Panc1 (cell line): ENCODE results near the gene NUFIP1. TPM values are rescaled to one million over a fixed set of nuclear protein-coding genes. Genes with fewer than 3 reads are reported as not detected.

Experiments
- ATAC-seq: fragments of 200-7000 bp; cut with Tn5 transposase; 2 replicates; pipeline ENCODE4 v1.9.1; 2020; ENCODE audit warnings: mild to moderate bottlenecking, moderate library complexity
- BruUV-seq: library from RNA; stranded (reverse); fragments of 400-500 nt; replicated peaks from 2 replicates; lab custom pipeline; 2021; lab: Mats Ljungman, UMichigan
- CTCF ChIA-PET: fragments of 300-600 bp; sonication (Branson Sonifier 250); formaldehyde crosslinking; loops from one replicate; lab custom pipeline; 2022; ENCODE audit warnings: antibody characterized with exemption; lab: Charles Lee
- POLR2A ChIA-PET: fragments of 300-600 bp; sonication (Branson Sonifier 250); formaldehyde crosslinking; loops from one replicate; lab custom pipeline; 2022; ENCODE audit warnings: antibody characterized with exemption; lab: Charles Lee
- DNase-seq: peaks from one replicate; pipeline ENCODE4 v3.0.0-alpha.2; 2010; ENCODE audit warnings: low read depth, low spot score
- H3K27ac ChIP-seq: 2 replicates; pipeline ENCODE4 v1.5.1; 2011; ENCODE audit warnings: mild to moderate bottlenecking, low read length, inconsistent platforms
- H3K27me3 ChIP-seq: fragments of 200-500 bp; sonication (Bioruptor generic); 2 replicates; pipeline ENCODE4 v1.6.0; 2014; ENCODE audit warnings: low read length, inconsistent platforms; ENCODE audit not compliant: control insufficient read depth, insufficient read depth
- H3K36me3 ChIP-seq: fragments of 200-500 bp; sonication (Bioruptor generic); 2 replicates; pipeline ENCODE4 v1.5.1; 2014; ENCODE audit warnings: inconsistent platforms, mild to moderate bottlenecking, low read length, moderate library complexity; ENCODE audit not compliant: control insufficient read depth, insufficient read depth
- H3K4me1 ChIP-seq: 2 replicates; pipeline ENCODE4 v1.5.1; 2011; ENCODE audit warnings: inconsistent platforms, mild to moderate bottlenecking, low read length, moderate library complexity; ENCODE audit not compliant: control insufficient read depth, insufficient read depth
- H3K4me3 ChIP-seq, 2 experiments: 2 replicates each; pipeline ENCODE4 v1.5.1; 2011 to 2012; ENCODE audit warnings: low read depth in 2 of 2, low read length in 2 of 2, mild to moderate bottlenecking in 2 of 2, inconsistent platforms in 1 of 2, moderate library complexity in 1 of 2
- H3K9me3 ChIP-seq: fragments of 200-500 bp; sonication (Bioruptor generic); 2 replicates; pipeline ENCODE4 v1.5.1; 2014; ENCODE audit warnings: low read depth, mild to moderate bottlenecking, inconsistent platforms, low read length, moderate library complexity; ENCODE audit not compliant: control insufficient read depth, insufficient read depth
- POLR2AphosphoS5 ChIP-seq: IDR thresholded peaks from 2 replicates; pipeline ENCODE4 v1.6.1; 2012; ENCODE audit warnings: mild to moderate bottlenecking, low read depth, low read length, moderate library complexity
- SIN3A ChIP-seq: IDR thresholded peaks from 2 replicates; pipeline ENCODE4 v1.6.1; 2012; ENCODE audit warnings: low read depth, mild to moderate bottlenecking, low read length, moderate library complexity, borderline replicate concordance; ENCODE audit not compliant: insufficient read depth
- TCF7L2 ChIP-seq: IDR thresholded peaks from 2 replicates; pipeline ENCODE4 v1.6.1; 2011; ENCODE audit warnings: mild to moderate bottlenecking, low read depth, low read length, inconsistent platforms
- in situ Hi-C: cut with HindIII; loops from 2 replicates; pipeline ENCODE4 v1.10.0; 2016; ENCODE audit warnings: low sequenced_read_pairs, low pct_unique_long_range_greater_than_20kb
- intact Hi-C: fragments of 100-400 bp; cut with micrococcal nuclease; formaldehyde crosslinking; loops from one replicate; pipeline ENCODE4 v1.10.0; 2022; ENCODE audit not compliant: unreplicated experiment
- total RNA-seq: library from RNA; stranded (reverse); gene quantifications from one replicate; pipeline ENCODE4 v1.2.1, GENCODE V29; 2021; ENCODE audit not compliant: unreplicated experiment
- TF ChIP-seq, protein P1 (sequence below): fragments of 450-650 bp; IDR thresholded peaks from 2 replicates; pipeline ENCODE4 v1.5.1; 2017; ENCODE audit warnings: mild to moderate bottlenecking
- TF ChIP-seq, protein P2 (sequence below), 2 experiments: IDR thresholded peaks; 2 replicates each; pipeline ENCODE4 v1.6.1; 2011 to 2012; ENCODE audit warnings: low read depth in 2 of 2, control low read depth in 1 of 2, low read length in 1 of 2, mild to moderate bottlenecking in 1 of 2, moderate library complexity in 1 of 2; ENCODE audit not compliant: insufficient read depth in 1 of 2

NUFIP1 gene
- total RNA-seq, 1 experiment from 2014 or later = 6.6 TPM

DNA sequence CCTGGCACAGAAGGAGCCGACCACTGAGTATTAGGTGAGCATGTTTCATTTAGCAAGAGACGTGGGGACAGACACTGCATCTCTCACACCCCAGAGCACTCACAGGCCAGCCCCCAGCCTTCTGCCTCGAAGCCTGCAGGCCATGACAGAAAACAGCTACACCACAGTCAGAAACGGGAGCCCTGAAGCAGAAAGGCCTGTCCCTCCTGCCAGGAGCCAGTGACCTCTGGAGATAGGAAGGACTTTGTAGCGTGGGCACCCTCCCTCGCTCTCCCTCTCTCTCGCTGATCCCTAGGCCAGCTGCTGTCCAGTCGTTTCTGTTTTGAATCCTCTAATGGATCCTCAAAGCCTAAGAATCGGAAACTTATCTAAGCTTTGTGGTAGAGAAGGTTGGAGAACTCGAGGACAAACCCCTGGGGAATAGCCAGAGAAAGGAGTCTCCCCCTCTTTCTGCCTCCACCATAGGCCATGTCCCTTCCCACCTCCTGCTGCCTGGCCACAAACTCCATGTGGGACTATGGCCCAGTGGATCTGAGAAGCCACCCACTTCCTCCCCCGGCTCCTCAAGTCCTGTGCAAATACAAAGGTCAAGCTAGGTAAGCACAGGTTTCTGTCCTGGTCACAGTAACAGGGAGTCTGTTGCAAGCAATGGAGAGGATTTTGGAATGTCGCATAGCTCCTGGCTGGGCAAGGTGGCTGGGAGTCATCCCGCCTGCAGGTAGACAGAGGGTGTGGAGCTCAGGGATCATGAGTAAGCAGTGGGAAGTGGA lies 95.1 kb downstream of the NUFIP1 start:
- Histone ChIP-seq H3K36me3 (no peaks in the 10 kb centered on the region), H3K27me3 (no peaks in the 10 kb centered on the region), H3K4me1 (no peaks in the 10 kb centered on the region), H3K27ac (no peak overlapping the region), H3K4me3 (no peak overlapping the region), H3K9me3 (no peaks in the 10 kb centered on the region)
- POLR2A ChIA-PET = interaction anchor here (0.6 kb wide), 1 partner anchor 131 kb away, joined by 6 read pairs; no protein-coding TSS in a partner anchor
- TF ChIP-seq SIN3A (no peak), TCF7L2 (no peak), POLR2AphosphoS5 (no peak)
- TF ChIP-seq, protein P1, sequence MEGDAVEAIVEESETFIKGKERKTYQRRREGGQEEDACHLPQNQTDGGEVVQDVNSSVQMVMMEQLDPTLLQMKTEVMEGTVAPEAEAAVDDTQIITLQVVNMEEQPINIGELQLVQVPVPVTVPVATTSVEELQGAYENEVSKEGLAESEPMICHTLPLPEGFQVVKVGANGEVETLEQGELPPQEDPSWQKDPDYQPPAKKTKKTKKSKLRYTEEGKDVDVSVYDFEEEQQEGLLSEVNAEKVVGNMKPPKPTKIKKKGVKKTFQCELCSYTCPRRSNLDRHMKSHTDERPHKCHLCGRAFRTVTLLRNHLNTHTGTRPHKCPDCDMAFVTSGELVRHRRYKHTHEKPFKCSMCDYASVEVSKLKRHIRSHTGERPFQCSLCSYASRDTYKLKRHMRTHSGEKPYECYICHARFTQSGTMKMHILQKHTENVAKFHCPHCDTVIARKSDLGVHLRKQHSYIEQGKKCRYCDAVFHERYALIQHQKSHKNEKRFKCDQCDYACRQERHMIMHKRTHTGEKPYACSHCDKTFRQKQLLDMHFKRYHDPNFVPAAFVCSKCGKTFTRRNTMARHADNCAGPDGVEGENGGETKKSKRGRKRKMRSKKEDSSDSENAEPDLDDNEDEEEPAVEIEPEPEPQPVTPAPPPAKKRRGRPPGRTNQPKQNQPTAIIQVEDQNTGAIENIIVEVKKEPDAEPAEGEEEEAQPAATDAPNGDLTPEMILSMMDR = no peak
- TF ChIP-seq, protein P2, sequence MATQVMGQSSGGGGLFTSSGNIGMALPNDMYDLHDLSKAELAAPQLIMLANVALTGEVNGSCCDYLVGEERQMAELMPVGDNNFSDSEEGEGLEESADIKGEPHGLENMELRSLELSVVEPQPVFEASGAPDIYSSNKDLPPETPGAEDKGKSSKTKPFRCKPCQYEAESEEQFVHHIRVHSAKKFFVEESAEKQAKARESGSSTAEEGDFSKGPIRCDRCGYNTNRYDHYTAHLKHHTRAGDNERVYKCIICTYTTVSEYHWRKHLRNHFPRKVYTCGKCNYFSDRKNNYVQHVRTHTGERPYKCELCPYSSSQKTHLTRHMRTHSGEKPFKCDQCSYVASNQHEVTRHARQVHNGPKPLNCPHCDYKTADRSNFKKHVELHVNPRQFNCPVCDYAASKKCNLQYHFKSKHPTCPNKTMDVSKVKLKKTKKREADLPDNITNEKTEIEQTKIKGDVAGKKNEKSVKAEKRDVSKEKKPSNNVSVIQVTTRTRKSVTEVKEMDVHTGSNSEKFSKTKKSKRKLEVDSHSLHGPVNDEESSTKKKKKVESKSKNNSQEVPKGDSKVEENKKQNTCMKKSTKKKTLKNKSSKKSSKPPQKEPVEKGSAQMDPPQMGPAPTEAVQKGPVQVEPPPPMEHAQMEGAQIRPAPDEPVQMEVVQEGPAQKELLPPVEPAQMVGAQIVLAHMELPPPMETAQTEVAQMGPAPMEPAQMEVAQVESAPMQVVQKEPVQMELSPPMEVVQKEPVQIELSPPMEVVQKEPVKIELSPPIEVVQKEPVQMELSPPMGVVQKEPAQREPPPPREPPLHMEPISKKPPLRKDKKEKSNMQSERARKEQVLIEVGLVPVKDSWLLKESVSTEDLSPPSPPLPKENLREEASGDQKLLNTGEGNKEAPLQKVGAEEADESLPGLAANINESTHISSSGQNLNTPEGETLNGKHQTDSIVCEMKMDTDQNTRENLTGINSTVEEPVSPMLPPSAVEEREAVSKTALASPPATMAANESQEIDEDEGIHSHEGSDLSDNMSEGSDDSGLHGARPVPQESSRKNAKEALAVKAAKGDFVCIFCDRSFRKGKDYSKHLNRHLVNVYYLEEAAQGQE (IDR thresholded peaks at IDR 0.05; ENCODE audit: insufficient read depth in 1 of 2, low read depth in 2 of 2, low read length in 1 of 2) = no peak
- 0 out of 2 replicates have a peak, but pooled peaks have one; percentile 42 for ATAC-seq
- CTCF ChIA-PET = no interaction called here
- no TSS peak for BruUV-seq
- intact Hi-C loops = no loop called here
- no peak for DNase-seq
- in situ Hi-C loops = no loop called here

Other genes starting within 250 kb of the NUFIP1 start
- 13.5 TPM for gene GPALPP1, start 67 bp upstream of the NUFIP1 start, total RNA-seq
- gene GTF2F2, start 131.0 kb upstream of the NUFIP1 start, total RNA-seq = 21.7 TPM
- gene KCTD4, start 211.6 kb upstream of the NUFIP1 start, total RNA-seq = not detected